Measurements from ENCODE around the gene THPO.

THPO gene

DNA sequence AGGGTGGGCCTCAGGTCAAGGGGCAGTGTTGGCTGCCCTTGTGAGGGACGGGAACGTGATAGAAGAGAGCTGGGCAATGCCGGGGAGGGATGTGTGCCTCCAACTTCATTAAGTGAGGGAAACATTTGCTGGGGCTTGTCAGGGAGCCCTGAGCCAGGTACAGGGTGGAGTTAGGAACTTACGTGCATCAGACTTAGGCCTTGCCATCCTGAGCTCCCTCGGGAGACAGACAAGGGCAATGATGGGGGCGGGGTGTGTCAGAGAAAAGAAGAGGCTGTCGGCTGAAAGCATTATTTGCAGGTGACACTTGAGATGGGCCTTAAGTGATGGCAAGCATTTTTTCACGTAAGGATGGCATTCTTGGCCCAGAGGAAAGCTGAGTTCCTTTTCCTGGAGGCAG lies 39.0 kb downstream of the THPO start:
- TF ChIP-seq, protein P1, sequence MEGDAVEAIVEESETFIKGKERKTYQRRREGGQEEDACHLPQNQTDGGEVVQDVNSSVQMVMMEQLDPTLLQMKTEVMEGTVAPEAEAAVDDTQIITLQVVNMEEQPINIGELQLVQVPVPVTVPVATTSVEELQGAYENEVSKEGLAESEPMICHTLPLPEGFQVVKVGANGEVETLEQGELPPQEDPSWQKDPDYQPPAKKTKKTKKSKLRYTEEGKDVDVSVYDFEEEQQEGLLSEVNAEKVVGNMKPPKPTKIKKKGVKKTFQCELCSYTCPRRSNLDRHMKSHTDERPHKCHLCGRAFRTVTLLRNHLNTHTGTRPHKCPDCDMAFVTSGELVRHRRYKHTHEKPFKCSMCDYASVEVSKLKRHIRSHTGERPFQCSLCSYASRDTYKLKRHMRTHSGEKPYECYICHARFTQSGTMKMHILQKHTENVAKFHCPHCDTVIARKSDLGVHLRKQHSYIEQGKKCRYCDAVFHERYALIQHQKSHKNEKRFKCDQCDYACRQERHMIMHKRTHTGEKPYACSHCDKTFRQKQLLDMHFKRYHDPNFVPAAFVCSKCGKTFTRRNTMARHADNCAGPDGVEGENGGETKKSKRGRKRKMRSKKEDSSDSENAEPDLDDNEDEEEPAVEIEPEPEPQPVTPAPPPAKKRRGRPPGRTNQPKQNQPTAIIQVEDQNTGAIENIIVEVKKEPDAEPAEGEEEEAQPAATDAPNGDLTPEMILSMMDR (IDR thresholded peaks at IDR 0.05; ENCODE audit: unreplicated experiment in 3 of 3): no peak
- Mint-ChIP-seq H3K4me1 (peaks cover 33% of the 10 kb centered on the region), H3K36me3 (ENCODE audit: low read depth) (peaks cover 10% of the 10 kb centered on the region), H3K27ac (peak overlapping the region in 2 of 3 experiments; percentile 52 to 89), H3K4me3 (peak overlapping the region; percentile 61 to 93 (median 70)), H3K9me3 (no peaks in the 10 kb centered on the region), H3K27me3 (ENCODE audit: low read depth) (peaks cover 3% of the 10 kb centered on the region)

DNA sequence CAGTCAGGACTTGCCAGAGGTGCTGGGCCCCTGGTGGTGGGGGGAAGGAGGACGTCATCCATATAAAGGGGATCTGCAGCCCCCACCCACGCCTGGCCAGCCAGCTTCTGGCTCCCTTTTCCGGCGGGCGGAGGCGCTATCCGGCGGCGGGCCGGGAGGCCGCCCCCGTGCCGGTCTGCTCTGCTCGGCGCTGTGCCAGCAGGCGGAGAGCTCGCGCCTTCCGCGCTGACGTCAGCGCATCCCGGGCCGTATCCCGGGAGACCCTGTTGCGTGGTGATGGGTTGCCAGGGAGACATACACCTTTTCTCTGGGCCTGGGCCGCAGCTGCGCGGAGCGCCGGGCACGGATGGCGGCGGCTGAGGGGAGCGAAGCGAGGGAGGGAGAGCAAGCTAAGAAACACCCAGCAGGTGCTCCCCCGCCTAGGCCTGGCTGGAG lies 39.5 kb downstream of the THPO start:
- Mint-ChIP-seq H3K27ac (peak overlapping the region; percentile 67 to 96 (median 89)), H3K27me3 (ENCODE audit: low read depth) (peaks cover 3% of the 10 kb centered on the region), H3K9me3 (no peaks in the 10 kb centered on the region), H3K4me1 (peaks cover 32% of the 10 kb centered on the region), H3K4me3 (peak overlapping the region; percentile 91 to 94 (median 93)), H3K36me3 (ENCODE audit: low read depth) (peaks cover 14% of the 10 kb centered on the region)
- TF ChIP-seq, protein P1 (IDR thresholded peaks at IDR 0.05; ENCODE audit: unreplicated experiment in 3 of 3): peak in 2 of 3 experiments; percentile 8 to 10

DNA sequence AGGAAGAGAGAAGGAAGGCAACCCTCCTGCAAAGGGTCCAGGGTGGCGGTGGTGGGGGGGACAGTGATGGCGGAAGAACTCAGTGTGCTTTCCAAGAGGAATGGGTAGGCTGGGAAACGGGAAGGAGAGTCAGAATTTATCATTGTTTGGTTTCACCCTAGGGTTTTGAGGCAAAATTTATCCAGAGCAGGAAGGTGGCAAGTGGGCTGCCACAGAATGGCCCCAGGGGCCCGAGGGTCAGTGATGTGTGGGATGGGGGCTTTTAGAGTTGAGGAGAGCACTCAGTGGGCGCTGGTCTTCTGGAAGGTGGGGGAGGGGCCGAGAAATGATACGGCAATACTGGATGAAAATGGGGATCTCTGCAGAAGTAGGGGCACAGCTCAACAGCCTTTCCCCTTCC lies 40.0 kb downstream of the THPO start:
- Mint-ChIP-seq H3K36me3 (ENCODE audit: low read depth) (peaks cover 16% of the 10 kb centered on the region), H3K4me1 (peaks cover 27% of the 10 kb centered on the region), H3K27me3 (ENCODE audit: low read depth) (peaks cover 3% of the 10 kb centered on the region), H3K4me3 (peak overlapping the region; percentile 91 to 94 (median 93)), H3K9me3 (no peaks in the 10 kb centered on the region), H3K27ac (peak overlapping the region; percentile 81 to 96 (median 89))
- TF ChIP-seq, protein P1 (IDR thresholded peaks at IDR 0.05; ENCODE audit: unreplicated experiment in 3 of 3): peak in 1 of 3 experiments; percentile 12

DNA sequence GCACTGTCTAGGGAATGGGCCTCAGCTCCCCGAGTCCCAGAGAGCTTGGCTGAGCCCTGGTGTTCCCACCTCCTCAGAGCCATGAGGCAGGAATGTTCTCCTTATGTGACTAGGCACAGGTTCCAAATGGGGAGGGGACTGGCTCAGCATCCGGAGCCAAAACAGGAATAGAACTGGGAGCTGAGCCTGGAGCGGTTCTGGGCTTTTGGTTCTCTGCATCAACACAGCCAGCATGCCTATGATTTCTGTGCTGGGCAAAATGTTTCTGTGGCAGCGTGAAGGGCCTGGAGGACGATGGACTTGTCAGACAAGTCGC lies 40.6 kb downstream of the THPO start, which contains the start of gene FAM131A:
Gene FAM131A (plus strand): TSS at position 202 of the 316 bp plus-strand sequence. CDS start 31 bp downstream, at position 233.
- TF ChIP-seq, protein P1 (IDR thresholded peaks at IDR 0.05; ENCODE audit: unreplicated experiment in 3 of 3): no peak
- Mint-ChIP-seq H3K27ac (peak within 1 kb of the TSS; percentile 89 to 96 (median 90)), H3K4me1 (peaks cover 27% of the 10 kb centered on the region), H3K9me3 (no peaks in the 10 kb centered on the region), H3K36me3 (ENCODE audit: low read depth) (peaks cover 22% of the 10 kb centered on the region), H3K4me3 (peak within 1 kb of the TSS; percentile 91 to 94 (median 93)), H3K27me3 (ENCODE audit: low read depth) (peaks cover 3% of the 10 kb centered on the region)

DNA sequence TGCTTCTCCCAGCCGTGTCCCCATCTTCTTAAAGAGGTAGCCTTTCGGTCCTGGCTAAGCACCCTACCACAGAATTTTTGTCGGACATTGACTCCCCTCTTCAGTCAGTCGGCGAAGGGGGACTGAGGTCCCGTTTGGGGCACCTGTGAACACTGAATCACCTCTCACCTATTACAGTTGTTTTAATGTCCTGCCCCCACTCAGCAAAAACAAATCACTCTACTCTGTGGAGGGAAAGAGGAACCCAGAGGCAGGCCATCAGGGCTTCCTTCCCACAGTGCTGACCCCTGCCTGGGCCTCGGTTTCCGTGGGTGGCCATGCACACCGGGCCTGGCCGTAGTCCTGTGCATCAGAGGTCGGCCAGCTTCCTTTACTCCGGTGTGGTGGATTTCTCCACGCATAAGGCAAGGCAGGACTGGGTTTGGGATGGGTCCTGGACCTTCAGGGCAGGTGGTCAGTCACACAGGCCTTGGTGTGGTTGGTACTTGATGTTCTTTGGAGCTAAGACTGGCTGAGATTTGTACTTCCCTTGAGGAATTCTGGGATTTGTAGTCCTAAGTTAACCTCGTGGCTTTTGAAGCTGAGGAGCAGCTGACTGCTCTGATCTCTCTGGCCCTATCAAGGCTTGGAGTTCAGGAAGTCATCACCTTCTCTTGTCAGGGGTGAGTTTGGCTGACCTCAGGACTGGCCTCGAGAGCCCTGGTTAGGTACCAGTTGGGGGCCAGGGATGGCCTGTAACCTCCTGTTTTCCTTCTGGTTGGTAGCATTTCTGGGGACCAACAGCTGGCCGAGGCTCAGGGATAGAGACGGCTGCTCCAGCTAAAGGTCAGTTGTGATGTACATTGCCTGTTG lies 41.2 kb downstream of the THPO start:
- TF ChIP-seq, protein P1 (IDR thresholded peaks at IDR 0.05; ENCODE audit: unreplicated experiment in 3 of 3): no peak
- peak overlapping the region; percentile 91 to 94 (median 93) for H3K4me3 Mint-ChIP-seq
- peaks cover 27% of the 10 kb centered on the region for H3K4me1 Mint-ChIP-seq
- H3K36me3 Mint-ChIP-seq (ENCODE audit: low read depth): peaks cover 26% of the 10 kb centered on the region
- no peaks in the 10 kb centered on the region for H3K9me3 Mint-ChIP-seq
- peak overlapping the region; percentile 89 to 96 (median 90) for H3K27ac Mint-ChIP-seq
- H3K27me3 Mint-ChIP-seq (ENCODE audit: low read depth): peaks cover 3% of the 10 kb centered on the region

Measured in nephron (organoid).